ENCODE data around the gene UBAC1. TPM values are rescaled to one million over a fixed set of nuclear protein-coding genes. Genes with fewer than 3 reads are reported as not detected.
"Not testable (repeated sequence)": the region's sequence is repeated elsewhere in the genome, so short reads cannot be mapped to it uniquely, and the experiment has no call there.

The UBAC1 gene
- total and polyA plus RNA-seq, 10 of the 15 experiments (the other 5 are each of a cell fraction or from before 2014, with no cell fraction given), result 16.7 to 54.6 (median 38.5) TPM

DNA sequence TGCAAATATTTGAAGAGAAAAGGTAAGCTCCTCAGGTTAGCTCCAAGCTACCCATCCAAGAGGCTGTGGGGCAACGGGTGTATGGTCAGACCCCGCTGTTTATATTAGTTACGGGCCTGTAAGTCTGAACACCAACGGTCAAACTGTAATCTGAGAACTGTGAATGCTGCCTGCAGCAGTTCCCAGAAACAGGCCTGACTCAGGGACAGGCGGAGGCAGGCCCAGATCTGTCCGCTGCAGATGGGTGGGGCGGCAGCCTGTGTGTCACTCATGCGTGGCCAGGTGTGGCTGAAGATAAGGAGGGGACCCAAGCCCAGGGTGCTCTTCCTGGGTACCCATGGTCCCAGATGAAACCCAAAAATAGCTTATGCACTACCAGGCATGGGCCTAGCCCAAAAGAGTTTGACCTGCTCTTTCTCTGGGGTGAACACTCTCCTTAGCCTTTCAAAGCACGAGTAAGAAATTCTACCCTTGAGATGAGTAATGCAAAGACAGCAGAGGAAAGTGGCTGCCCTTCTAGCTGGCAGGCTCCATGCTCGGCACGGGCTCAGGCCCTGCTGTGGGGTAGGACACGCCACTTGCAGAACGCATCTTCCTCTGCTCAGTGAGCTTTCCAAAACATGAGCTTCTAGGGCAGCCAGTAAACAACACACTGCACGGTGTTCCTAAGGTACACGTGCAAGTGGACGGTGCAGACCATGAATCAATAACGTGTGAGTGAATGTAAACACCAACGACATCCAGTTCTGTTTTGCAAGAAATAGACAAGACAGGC is 9.1 kb downstream of the UBAC1 start:
- H3K9ac ChIP-seq (ENCODE audit: control insufficient read depth, insufficient read depth, low read length), result no peak overlapping the region
- ChIA-PET CTCF (no interaction called here), SMC1A (ENCODE audit: uncharacterized antibody, unreplicated experiment) (no interaction called here), RAD21 (ENCODE audit: unreplicated experiment) (no interaction called here), POLR2A (no interaction called here)
- H3K4me2 ChIP-seq (ENCODE audit: control insufficient read depth, insufficient read depth), result no peak overlapping the region
- 97% methylated on average over 18 of the region's 18 CpGs for WGBS (ENCODE audit: insufficient coverage, insufficient replicate concordance, low lambda C conversion rate, missing lambda C conversion rate)
- peaks cover 5% of the 10 kb centered on the region for H3K79me2 ChIP-seq (ENCODE audit: control insufficient read depth, insufficient read depth, low read length)
- intact Hi-C loops (cut with micrococcal nuclease; ENCODE audit: unreplicated experiment) (no loop called here), in situ Hi-C loops (cut with MboI) (no loop called here)
- TF ChIP-seq CBFB (IDR thresholded peaks at IDR 0.05; ENCODE audit: low read depth) (no peak), CHD1 (IDR thresholded peaks at IDR 0.05; ENCODE audit: low read depth, low read length) (no peak), BRCA1 (IDR thresholded peaks at IDR 0.05; ENCODE audit: low read depth, low read length) (no peak), NRF1 (conservative IDR thresholded peaks at IDR 0.05; ENCODE audit: low read depth, low read length) (no peak), MEF2B (IDR thresholded peaks at IDR 0.05; ENCODE audit: partially characterized antibody, poor library complexity, severe bottlenecking) (no peak)
- H3K4me3 ChIP-seq, result no peak overlapping the region
- DNase-seq (ENCODE audit: low read depth, low spot score) (no peak), ATAC-seq (no peak), FAIRE-seq (no peak)
- peaks cover 7 to 12% of the 10 kb centered on the region in 2 experiments; a peak in 3 of 4 replicates for H3K36me3 ChIP-seq (ENCODE audit: control insufficient read depth in 2 of 2, insufficient read depth in 2 of 2, low read length in 1 of 2)
- no peaks in the 10 kb centered on the region for H4K20me1 ChIP-seq (ENCODE audit: control insufficient read depth, insufficient read depth)
- no peak overlapping the region for H3K27ac ChIP-seq (ENCODE audit: control insufficient read depth, insufficient read depth)
- BruUV-seq (replicated peaks), result no TSS peak
- H3K27me3 ChIP-seq (replicated peaks in 1 of 2; ENCODE audit: control insufficient read depth in 2 of 2, insufficient read depth in 2 of 2, low read length in 1 of 2), result no peaks in the 10 kb centered on the region
- H2AFZ ChIP-seq (ENCODE audit: control insufficient read depth, low read depth, low read length), result no peak overlapping the region
- no peaks in the 10 kb centered on the region for H3K9me3 ChIP-seq (replicated peaks; ENCODE audit: control insufficient read depth, insufficient read depth, low read length)
- H3K4me1 ChIP-seq (ENCODE audit: control insufficient read depth, insufficient read depth, low read length), result no peaks in the 10 kb centered on the region

DNA sequence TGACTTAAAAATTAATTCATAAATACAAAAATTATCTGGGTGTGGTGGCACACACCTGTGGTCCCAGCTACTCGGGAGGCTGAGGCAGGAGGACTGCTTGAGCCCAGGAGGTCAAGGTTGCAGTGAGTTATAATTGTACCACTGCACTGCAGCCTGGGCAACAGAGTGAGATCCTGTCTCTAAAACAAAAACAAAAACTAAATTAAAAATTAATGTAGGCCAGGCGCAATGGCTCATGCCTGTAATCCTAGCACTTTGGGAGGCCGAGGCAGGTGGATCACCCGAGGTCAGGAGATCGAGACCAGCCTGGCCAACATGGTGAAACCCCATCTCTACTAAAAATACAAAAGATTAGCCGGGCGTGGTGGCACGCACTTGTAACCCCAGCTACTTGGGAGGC is 9.9 kb downstream of the UBAC1 start:
- H3K36me3 ChIP-seq (ENCODE audit: control insufficient read depth in 2 of 2, insufficient read depth in 2 of 2, low read length in 1 of 2), result peaks cover 7 to 16% of the 10 kb centered on the region in 2 experiments; a peak in 3 of 4 replicates
- intact Hi-C loops (cut with micrococcal nuclease; ENCODE audit: unreplicated experiment); H3K27ac ChIP-seq (ENCODE audit: control insufficient read depth, insufficient read depth); H2AFZ ChIP-seq (ENCODE audit: control insufficient read depth, low read depth, low read length); H3K9me3 ChIP-seq (replicated peaks; ENCODE audit: control insufficient read depth, insufficient read depth, low read length); H3K27me3 ChIP-seq (replicated peaks in 1 of 2; ENCODE audit: control insufficient read depth in 2 of 2, insufficient read depth in 2 of 2, low read length in 1 of 2); SMC1A ChIA-PET (ENCODE audit: uncharacterized antibody, unreplicated experiment); H3K4me1 ChIP-seq (ENCODE audit: control insufficient read depth, insufficient read depth, low read length); in situ Hi-C loops (cut with MboI); RAD21 ChIA-PET (ENCODE audit: unreplicated experiment); BruUV-seq (replicated peaks); H3K79me2 ChIP-seq (ENCODE audit: control insufficient read depth, insufficient read depth, low read length); DNase-seq (ENCODE audit: low read depth, low spot score); H3K4me3 ChIP-seq; H3K4me2 ChIP-seq (ENCODE audit: control insufficient read depth, insufficient read depth); FAIRE-seq; H4K20me1 ChIP-seq (ENCODE audit: control insufficient read depth, insufficient read depth); ATAC-seq; CTCF ChIA-PET; POLR2A ChIA-PET; H3K9ac ChIP-seq (ENCODE audit: control insufficient read depth, insufficient read depth, low read length): not testable (repeated sequence)
- WGBS (ENCODE audit: insufficient coverage, insufficient replicate concordance, low lambda C conversion rate, missing lambda C conversion rate), result 86% methylated on average over 8 of the region's 8 CpGs

DNA sequence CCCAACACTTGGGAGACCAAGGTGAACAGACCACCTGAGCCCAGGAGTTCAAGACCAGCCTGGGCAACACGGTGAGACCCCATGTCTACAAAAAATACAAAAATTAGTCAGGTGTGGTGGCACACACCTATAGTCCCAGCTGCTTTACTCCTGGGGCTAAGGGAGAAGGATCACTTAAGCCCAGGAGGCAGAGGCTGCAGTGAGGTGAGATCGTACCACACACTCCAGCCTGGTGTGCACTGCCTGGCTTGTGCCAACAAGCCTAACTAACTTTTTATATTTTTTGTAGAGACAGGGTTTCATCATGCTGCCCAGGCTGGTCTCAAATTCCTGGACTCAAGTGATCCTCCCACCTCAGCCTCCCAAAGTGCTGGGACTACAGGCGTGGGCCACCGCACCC is 10.3 kb downstream of the UBAC1 start:
- SMC1A ChIA-PET (ENCODE audit: uncharacterized antibody, unreplicated experiment); DNase-seq (ENCODE audit: low read depth, low spot score); RAD21 ChIA-PET (ENCODE audit: unreplicated experiment); ATAC-seq; intact Hi-C loops (cut with micrococcal nuclease; ENCODE audit: unreplicated experiment); H2AFZ ChIP-seq (ENCODE audit: control insufficient read depth, low read depth, low read length); FAIRE-seq; H3K9ac ChIP-seq (ENCODE audit: control insufficient read depth, insufficient read depth, low read length); H4K20me1 ChIP-seq (ENCODE audit: control insufficient read depth, insufficient read depth); H3K4me3 ChIP-seq; H3K79me2 ChIP-seq (ENCODE audit: control insufficient read depth, insufficient read depth, low read length); H3K27ac ChIP-seq (ENCODE audit: control insufficient read depth, insufficient read depth); H3K4me2 ChIP-seq (ENCODE audit: control insufficient read depth, insufficient read depth); in situ Hi-C loops (cut with MboI); H3K9me3 ChIP-seq (replicated peaks; ENCODE audit: control insufficient read depth, insufficient read depth, low read length); BruUV-seq (replicated peaks); H3K4me1 ChIP-seq (ENCODE audit: control insufficient read depth, insufficient read depth, low read length); H3K27me3 ChIP-seq (replicated peaks in 1 of 2; ENCODE audit: control insufficient read depth in 2 of 2, insufficient read depth in 2 of 2, low read length in 1 of 2); CTCF ChIA-PET; POLR2A ChIA-PET: not testable (repeated sequence)
- WGBS (ENCODE audit: insufficient coverage, insufficient replicate concordance, low lambda C conversion rate, missing lambda C conversion rate), result 97% methylated on average over 4 of the region's 4 CpGs
- H3K36me3 ChIP-seq (ENCODE audit: control insufficient read depth in 2 of 2, insufficient read depth in 2 of 2, low read length in 1 of 2), result peaks cover 7 to 19% of the 10 kb centered on the region in 2 experiments; a peak in 3 of 4 replicates
